GM20000 (cell line): ENCODE data around the gene SCRN2.

Source experiments
- DNase-seq: peaks from one replicate; pipeline ENCODE4 v3.0.0; 2012; ENCODE audit warnings: low spot score
- CTCF ChIP-seq: IDR thresholded peaks from 2 replicates; pipeline ENCODE4 v1.5.1; 2012; ENCODE audit warnings: mild to moderate bottlenecking, control low read depth; ENCODE audit errors: extremely low read depth, missing control alignments

SCRN2 gene

DNA sequence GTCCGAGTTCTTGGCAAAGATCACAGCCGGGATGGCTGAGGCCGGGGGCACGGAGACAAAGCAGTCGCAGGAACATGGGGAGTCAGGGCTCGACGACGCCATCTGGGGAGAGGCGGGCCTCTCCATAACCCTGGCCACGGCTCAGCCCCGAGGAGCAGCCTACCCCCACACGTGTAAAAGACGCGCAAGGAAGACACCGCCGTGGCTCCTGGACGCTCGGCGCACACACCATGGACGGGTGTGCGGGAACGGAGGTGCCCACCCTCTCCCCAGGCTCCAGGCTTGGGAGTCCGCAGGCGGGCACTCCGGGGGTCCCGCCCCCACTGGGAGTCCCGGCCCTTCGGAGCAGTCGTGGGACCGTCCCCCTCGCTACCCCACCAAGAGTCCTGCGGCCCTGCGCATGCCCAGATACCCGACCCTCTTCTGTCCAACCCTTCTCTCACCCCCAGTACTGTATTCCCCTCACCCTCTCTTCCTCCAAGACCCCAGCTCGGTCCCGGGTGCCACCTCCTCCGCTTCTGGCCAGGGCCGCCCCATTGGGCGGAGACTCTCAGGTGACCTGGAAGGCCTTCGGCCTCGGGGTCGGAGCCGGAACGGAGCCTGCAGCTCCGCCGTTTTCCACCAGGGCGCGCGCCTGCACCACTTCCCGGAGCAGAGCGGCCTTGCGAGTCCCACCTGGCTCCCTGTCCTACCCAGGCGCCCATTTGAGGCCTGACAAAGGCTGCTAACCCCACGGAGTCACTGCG lies at the start of gene SCRN2:
TSS of gene SCRN2 (minus strand) at position 532 of the 746 bp plus-strand sequence. CDS start at position 102, 430 bp downstream.
- DNase-seq = peak; percentile 91
- TF ChIP-seq CTCF = peak; percentile 97

GRCh38 chr17:47889734-47890529 lies 48.9 kb upstream of the SCRN2 start:
- peak; percentile 74 for DNase-seq

DNA sequence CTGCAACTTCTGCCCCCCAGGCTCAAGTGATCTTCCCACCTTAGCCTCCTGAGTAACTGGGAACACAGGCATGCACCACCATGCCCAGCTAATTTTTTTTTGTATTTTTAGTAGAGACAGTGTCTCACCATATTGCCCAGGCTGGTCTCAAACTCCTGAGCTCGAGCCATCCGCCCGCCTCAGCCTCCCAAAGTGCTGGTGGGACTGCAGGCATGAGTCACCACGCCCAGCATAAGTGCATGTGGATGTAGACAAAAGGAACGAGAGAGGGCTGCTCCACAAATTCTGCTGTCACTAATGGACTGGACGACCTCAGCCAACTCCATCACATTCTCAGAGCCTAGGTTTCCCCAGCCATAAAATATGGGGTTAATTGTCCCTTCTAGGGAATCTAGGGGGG lies 47.2 kb upstream of the SCRN2 start:
- no peak for TF ChIP-seq CTCF
- DNase-seq = no peak

More at GRCh38 chr17:47889734-47890529, 48.9 kb upstream of the SCRN2 start:
- TF ChIP-seq CTCF = peak; percentile 95

DNA sequence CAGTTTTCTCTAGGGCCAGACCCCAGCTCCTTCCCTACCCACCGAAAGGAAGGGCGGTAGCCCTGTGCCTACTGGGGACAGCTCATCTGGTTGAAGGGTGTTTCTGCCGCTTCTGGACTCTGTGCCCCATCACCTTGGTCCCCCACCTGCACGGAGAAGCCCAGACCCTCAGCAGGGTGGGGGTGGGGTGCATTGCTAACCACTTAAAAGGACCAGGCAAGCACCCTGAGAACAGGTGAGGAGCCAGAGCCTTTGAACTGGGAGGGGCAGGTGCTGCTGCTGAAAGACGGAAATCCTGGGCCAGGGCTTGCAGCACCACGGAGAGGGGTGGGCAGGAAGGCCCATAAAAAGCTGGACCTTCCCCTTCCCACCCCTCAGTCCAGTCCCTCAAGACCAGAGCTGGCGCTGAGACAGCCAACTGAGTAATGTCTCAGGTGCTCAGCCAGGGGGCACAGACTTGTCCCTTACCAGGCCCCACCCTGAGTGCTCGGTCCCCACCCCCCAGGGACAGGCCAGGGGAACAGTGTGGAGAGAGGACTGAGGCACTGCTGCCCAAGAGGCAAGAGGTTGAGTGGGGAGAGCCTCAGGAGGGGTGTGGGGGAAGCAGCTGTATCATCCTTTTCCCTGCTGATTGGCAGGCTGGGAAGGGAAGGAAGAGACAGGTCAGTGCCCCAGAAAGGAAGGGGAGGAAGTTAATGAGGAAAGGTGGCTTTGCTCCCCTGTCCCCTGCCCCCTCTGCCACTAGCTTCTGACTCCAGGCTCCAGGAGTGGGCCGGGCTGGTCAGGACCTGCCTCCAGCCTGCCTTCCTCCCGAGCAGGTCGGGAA lies 44.0 kb upstream of the SCRN2 start:
- no peak for DNase-seq
- no peak for TF ChIP-seq CTCF

- TF ChIP-seq CTCF = no peak
- no peak for DNase-seq
These were observed 43.3 kb upstream of the SCRN2 start for GRCh38 chr17:47884427-47884740.

GRCh38 chr17:47883589-47884426 lies 42.7 kb upstream of the SCRN2 start:
- TF ChIP-seq CTCF = no peak
- DNase-seq = no peak
